HG02885 (cell line): ENCODE measurements around the gene KCNH2.

Experiments
- ATAC-seq: cut with Tn5 transposase; IDR thresholded peaks from one replicate; pipeline ENCODE4 v1.9.1; 2021; ENCODE audit warnings: mild to moderate bottlenecking; ENCODE audit not compliant: unreplicated experiment, poor library complexity

KCNH2 gene

DNA sequence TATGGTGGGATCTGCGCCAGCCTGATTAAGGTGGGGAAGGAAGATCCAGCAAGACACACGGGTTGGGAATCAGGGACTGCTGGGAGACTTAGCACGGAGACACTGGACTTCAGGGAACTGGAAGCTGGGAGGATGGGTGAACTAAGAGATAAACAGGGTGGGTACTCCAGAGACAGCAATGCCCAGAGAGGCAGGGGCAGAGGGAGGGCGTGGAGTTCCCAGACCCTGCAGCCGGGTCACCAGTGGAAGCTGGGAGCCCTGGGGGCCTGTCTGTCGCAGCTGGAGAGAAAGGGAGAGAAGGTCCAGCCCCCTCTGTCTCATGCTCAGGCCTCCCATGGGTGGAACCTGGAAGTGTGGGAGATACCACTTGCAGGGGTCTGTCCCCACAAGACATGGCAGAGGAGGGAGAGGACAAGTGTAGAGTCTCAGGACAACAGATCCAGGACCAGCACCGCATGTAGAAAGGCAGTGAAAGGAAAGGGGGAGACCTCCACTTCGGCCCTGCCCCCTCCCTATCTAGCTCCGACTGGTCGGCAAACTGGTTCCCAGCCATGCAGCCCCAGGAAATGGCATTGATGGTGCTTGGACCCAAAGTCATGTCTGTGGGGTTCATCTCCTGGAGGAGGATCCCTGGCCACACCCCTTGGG is 81.4 kb downstream of the KCNH2 start:
- no peak for ATAC-seq

DNA sequence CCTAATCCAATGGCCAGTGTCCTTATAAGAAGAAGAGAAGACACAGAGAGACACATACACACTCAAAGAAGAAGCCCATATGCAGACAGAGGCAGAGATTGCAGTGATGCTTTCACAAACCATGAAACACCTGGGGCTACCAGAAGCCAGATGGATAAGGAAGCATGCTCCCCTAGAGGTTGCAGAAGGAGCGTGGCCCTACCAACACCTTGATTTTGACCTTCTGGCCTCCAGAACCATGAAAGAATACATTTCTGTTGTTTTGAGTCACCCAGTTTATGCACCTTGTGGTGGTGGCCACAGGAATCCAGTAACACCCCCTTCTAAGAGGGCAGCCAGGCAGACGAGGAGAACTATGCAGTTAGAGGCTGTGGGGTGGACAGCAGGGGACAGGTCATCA is 82.3 kb downstream of the KCNH2 start:
- no peak for ATAC-seq
